ENCODE measurements around the gene BABAM2.

BABAM2 gene

GRCh38 chr2:28313220-28313784, 422.8 kb downstream of the BABAM2 start:
- DNase-seq (ENCODE audit: low read depth) = no peak

GRCh38 chr2:28314968-28315367, 424.4 kb downstream of the BABAM2 start:
- no peak for DNase-seq (ENCODE audit: low read depth)

GRCh38 chr2:28316546-28317335, 426.2 kb downstream of the BABAM2 start:
- DNase-seq (ENCODE audit: low read depth) = no peak

- no peak for DNase-seq (ENCODE audit: low read depth)
Observed at GRCh38 chr2:28317390-28317789, 426.9 kb downstream of the BABAM2 start.

GRCh38 chr2:28318023-28318422, 427.5 kb downstream of the BABAM2 start:
- no peak for DNase-seq (ENCODE audit: low read depth)

- DNase-seq (ENCODE audit: low read depth) = no peak
Observed at GRCh38 chr2:28318462-28319117, 428.1 kb downstream of the BABAM2 start.

- no peak for DNase-seq (ENCODE audit: low read depth)
Observed at GRCh38 chr2:28319118-28320008, 428.8 kb downstream of the BABAM2 start.

GRCh38 chr2:28320009-28320365, 429.5 kb downstream of the BABAM2 start:
- DNase-seq (ENCODE audit: low read depth) = no peak

- no peak for DNase-seq (ENCODE audit: low read depth)
Observed at GRCh38 chr2:28320371-28320770, 429.8 kb downstream of the BABAM2 start.

GRCh38 chr2:28321426-28321825, 430.9 kb downstream of the BABAM2 start:
- DNase-seq (ENCODE audit: low read depth) = no peak

- DNase-seq (ENCODE audit: low read depth) = no peak
Observed at GRCh38 chr2:28322051-28322450, 431.5 kb downstream of the BABAM2 start.

- no peak for DNase-seq (ENCODE audit: low read depth)
Observed at GRCh38 chr2:28322456-28322855, 431.9 kb downstream of the BABAM2 start.

- DNase-seq (ENCODE audit: low read depth) = no peak
Observed at GRCh38 chr2:28322981-28323396, 432.5 kb downstream of the BABAM2 start.

GRCh38 chr2:28325173-28325566, 434.6 kb downstream of the BABAM2 start:
- DNase-seq (ENCODE audit: low read depth) = no peak

GRCh38 chr2:28325567-28326468, 435.3 kb downstream of the BABAM2 start:
- no peak for DNase-seq (ENCODE audit: low read depth)

GRCh38 chr2:28326469-28326805, 435.9 kb downstream of the BABAM2 start:
- DNase-seq (ENCODE audit: low read depth) = no peak

- DNase-seq (ENCODE audit: low read depth) = no peak
Observed at GRCh38 chr2:28326881-28327505, 436.5 kb downstream of the BABAM2 start.

GRCh38 chr2:28327581-28327955, 437.0 kb downstream of the BABAM2 start:
- DNase-seq (ENCODE audit: low read depth) = no peak

- DNase-seq (ENCODE audit: low read depth) = no peak
Observed at GRCh38 chr2:28327956-28328922, 437.7 kb downstream of the BABAM2 start.

- no peak for DNase-seq (ENCODE audit: low read depth)
Observed at GRCh38 chr2:28329184-28329583, 438.7 kb downstream of the BABAM2 start.
